Mammary epithelial cell (primary cell): ENCODE data around the gene EVPL.

Source experiments
- EZH2 ChIP-seq: IDR thresholded peaks from 2 replicates; pipeline ENCODE4 v1.6.1; 2012; ENCODE audit warnings: low read length, inconsistent platforms, borderline replicate concordance
- TF ChIP-seq, protein P1 (sequence below), 2 donors: IDR thresholded peaks in 1 of 2; conservative IDR thresholded peaks in 1 of 2; 2 replicates each; pipeline ENCODE4 v1.5.1; 2011 to 2012; ENCODE audit warnings: inconsistent platforms in 2 of 2, low read length in 2 of 2, mild to moderate bottlenecking in 2 of 2, control low read depth in 1 of 2, low read depth in 1 of 2; ENCODE audit not compliant: insufficient read depth in 1 of 2; ENCODE audit errors: extremely low read depth in 1 of 2

- TF ChIP-seq, protein P1, sequence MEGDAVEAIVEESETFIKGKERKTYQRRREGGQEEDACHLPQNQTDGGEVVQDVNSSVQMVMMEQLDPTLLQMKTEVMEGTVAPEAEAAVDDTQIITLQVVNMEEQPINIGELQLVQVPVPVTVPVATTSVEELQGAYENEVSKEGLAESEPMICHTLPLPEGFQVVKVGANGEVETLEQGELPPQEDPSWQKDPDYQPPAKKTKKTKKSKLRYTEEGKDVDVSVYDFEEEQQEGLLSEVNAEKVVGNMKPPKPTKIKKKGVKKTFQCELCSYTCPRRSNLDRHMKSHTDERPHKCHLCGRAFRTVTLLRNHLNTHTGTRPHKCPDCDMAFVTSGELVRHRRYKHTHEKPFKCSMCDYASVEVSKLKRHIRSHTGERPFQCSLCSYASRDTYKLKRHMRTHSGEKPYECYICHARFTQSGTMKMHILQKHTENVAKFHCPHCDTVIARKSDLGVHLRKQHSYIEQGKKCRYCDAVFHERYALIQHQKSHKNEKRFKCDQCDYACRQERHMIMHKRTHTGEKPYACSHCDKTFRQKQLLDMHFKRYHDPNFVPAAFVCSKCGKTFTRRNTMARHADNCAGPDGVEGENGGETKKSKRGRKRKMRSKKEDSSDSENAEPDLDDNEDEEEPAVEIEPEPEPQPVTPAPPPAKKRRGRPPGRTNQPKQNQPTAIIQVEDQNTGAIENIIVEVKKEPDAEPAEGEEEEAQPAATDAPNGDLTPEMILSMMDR (conservative IDR thresholded peaks at IDR 0.05 in 1 of 2, IDR thresholded peaks at IDR 0.05 in 1 of 2; ENCODE audit: extremely low read depth in 1 of 2, insufficient read depth in 1 of 2, low read depth in 1 of 2, low read length in 2 of 2), result no peak
- TF ChIP-seq EZH2, result no peak
These were observed 370 bp downstream of the EVPL start for GRCh38 chr17:76026714-76027158.
